WTC11 (cell line): Measurements from ENCODE around the gene KIR3DL3.

Source experiments
- GABPB1 ChIP-seq: sonication (generic); formaldehyde crosslinking; IDR thresholded peaks from 2 replicates; pipeline ENCODE4 v1.8.1; 2023; ENCODE audit warnings: mild to moderate bottlenecking, missing genetic modification reagents
- TF ChIP-seq, protein P1 (sequence below): sonication (generic); formaldehyde crosslinking; IDR thresholded peaks from 2 replicates; pipeline ENCODE4 v1.8.1; 2023; ENCODE audit warnings: mild to moderate bottlenecking, missing genetic modification reagents, moderate library complexity

DNA sequence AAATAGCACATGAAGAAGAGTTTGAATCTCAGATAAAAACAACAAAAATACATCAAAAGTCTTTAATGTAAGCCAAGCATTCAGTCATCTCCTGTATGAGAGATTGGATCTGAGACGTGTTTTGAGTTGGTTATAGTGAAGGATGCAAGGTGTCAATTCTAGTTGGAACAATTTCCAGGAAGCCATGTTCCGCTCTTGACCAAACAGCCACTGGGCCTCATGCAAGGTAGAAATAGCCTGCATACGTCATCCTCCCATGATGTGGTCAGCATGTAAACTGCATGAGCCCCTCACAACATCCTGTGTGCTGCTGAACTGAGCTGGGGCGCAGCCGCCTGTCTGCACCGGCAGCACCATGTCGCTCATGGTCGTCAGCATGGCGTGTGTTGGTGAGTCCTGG lies at the start of gene KIR3DL3:
- TF ChIP-seq GABPB1 (CRISPR knock-in tag) = no peak
- TF ChIP-seq, protein P1, sequence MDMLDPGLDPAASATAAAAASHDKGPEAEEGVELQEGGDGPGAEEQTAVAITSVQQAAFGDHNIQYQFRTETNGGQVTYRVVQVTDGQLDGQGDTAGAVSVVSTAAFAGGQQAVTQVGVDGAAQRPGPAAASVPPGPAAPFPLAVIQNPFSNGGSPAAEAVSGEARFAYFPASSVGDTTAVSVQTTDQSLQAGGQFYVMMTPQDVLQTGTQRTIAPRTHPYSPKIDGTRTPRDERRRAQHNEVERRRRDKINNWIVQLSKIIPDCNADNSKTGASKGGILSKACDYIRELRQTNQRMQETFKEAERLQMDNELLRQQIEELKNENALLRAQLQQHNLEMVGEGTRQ (CRISPR knock-in tag) = no peak
